Measurements from ENCODE around the gene CEACAM18. TPM values are rescaled to one million over a fixed set of nuclear protein-coding genes. Genes with fewer than 3 reads are reported as not detected.
A peak's percentile ranks its signal among the peaks of the same experiment; 100 is the strongest.

The CEACAM18 gene
- total RNA-seq, 4 donors from 2014 or later: not detected

- H3K27me3 ChIP-seq: peaks cover 0 to 18% (median 0%) of the 10 kb centered on the region in 4 donors
- H3K4me1 ChIP-seq: no peaks in the 10 kb centered on the region
- H3K27ac ChIP-seq (replicated peaks in 1 of 4): no peak overlapping the region
- intact Hi-C loops (cut with DNase I): no loop called here
- no peaks in the 10 kb centered on the region for H3K9me3 ChIP-seq
- no peak overlapping the region for H3K4me3 ChIP-seq
- no peaks in the 10 kb centered on the region for H3K36me3 ChIP-seq
- TF ChIP-seq POLR2AphosphoS5 (IDR thresholded peaks at IDR 0.05): no peak
- TF ChIP-seq EP300 (IDR thresholded peaks at IDR 0.05): no peak
- TF ChIP-seq POLR2A (IDR thresholded peaks at IDR 0.05; ENCODE audit: low read depth): no peak
- no peak for TF ChIP-seq CTCF (IDR thresholded peaks at IDR 0.05)
- WGBS: 7% methylated on average over 6 of the region's 6 CpGs
- DNase-seq (ENCODE audit: extremely low spot score): peak; percentile 91
Observed at GRCh38 chr19:51511353-51511752, 33.0 kb downstream of the CEACAM18 start.

- DNase-seq (ENCODE audit: extremely low spot score): no peak
- Histone ChIP-seq H3K27me3 (peaks cover 0 to 34% (median 0%) of the 10 kb centered on the region in 4 donors), H3K27ac (replicated peaks in 1 of 4) (no peak overlapping the region), H3K36me3 (no peaks in the 10 kb centered on the region), H3K4me3 (no peak overlapping the region), H3K4me1 (no peaks in the 10 kb centered on the region), H3K9me3 (peaks cover 0 to 10% (median 0%) of the 10 kb centered on the region in 4 donors)
- WGBS: 45% methylated on average over 2 of the region's 2 CpGs
- TF ChIP-seq EP300 (IDR thresholded peaks at IDR 0.05) (no peak), POLR2AphosphoS5 (IDR thresholded peaks at IDR 0.05) (no peak), CTCF (IDR thresholded peaks at IDR 0.05) (no peak), POLR2A (IDR thresholded peaks at IDR 0.05; ENCODE audit: low read depth) (no peak)
- intact Hi-C loops (cut with DNase I): no loop called here
Observed at GRCh38 chr19:51513968-51514367, 35.6 kb downstream of the CEACAM18 start.

- Histone ChIP-seq H3K36me3 (no peaks in the 10 kb centered on the region), H3K27ac (replicated peaks in 1 of 4) (no peak overlapping the region), H3K9me3 (peaks cover 0 to 10% (median 0%) of the 10 kb centered on the region in 4 donors), H3K4me3 (no peak overlapping the region), H3K4me1 (no peaks in the 10 kb centered on the region), H3K27me3 (peaks cover 0 to 37% (median 0%) of the 10 kb centered on the region in 4 donors)
- 14% methylated on average over 3 of the region's 3 CpGs for WGBS
- TF ChIP-seq POLR2A (IDR thresholded peaks at IDR 0.05; ENCODE audit: low read depth) (no peak), CTCF (IDR thresholded peaks at IDR 0.05) (peak; percentile 49 to 68 (median 61)), POLR2AphosphoS5 (IDR thresholded peaks at IDR 0.05) (no peak), EP300 (IDR thresholded peaks at IDR 0.05) (no peak)
- peak; percentile 70 for DNase-seq (ENCODE audit: extremely low spot score)
- intact Hi-C loops (cut with DNase I): no loop called here
Observed at GRCh38 chr19:51514866-51515481, 36.6 kb downstream of the CEACAM18 start.

DNA sequence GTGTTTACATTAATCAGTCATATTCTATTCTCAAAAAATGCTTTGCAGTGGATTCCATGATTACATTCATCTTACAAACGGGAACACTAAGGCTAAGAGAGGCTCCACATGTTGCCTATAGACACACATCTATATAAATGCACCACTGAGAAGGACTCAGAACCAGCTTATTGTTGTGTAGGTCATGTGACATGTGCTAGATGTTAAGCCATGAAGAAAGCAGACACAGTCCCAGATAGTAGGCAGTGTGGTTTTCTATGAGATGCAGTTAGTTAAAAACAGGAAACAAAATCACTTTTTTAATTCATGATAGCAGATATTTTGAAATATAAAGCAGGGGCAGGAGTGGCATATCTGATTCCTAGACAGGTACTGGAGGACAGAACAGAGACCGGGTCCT, 42.4 kb downstream of the CEACAM18 start:
- H3K4me3 ChIP-seq: no peak overlapping the region
- peaks cover 0 to 60% (median 0%) of the 10 kb centered on the region in 4 donors for H3K27me3 ChIP-seq
- H3K27ac ChIP-seq (replicated peaks in 1 of 4): no peak overlapping the region
- DNase-seq (ENCODE audit: extremely low spot score): peak; percentile 7
- H3K4me1 ChIP-seq: no peaks in the 10 kb centered on the region
- no peaks in the 10 kb centered on the region for H3K36me3 ChIP-seq
- H3K9me3 ChIP-seq: peaks cover 0 to 15% (median 0%) of the 10 kb centered on the region in 4 donors
- TF ChIP-seq CTCF (IDR thresholded peaks at IDR 0.05): no peak
- TF ChIP-seq POLR2A (IDR thresholded peaks at IDR 0.05; ENCODE audit: low read depth): no peak
- no peak for TF ChIP-seq EP300 (IDR thresholded peaks at IDR 0.05)
- no peak for TF ChIP-seq POLR2AphosphoS5 (IDR thresholded peaks at IDR 0.05)
- WGBS: 45% methylated on average over 2 of the region's 2 CpGs
- intact Hi-C loops (cut with DNase I): no loop called here
